Parathyroid adenoma (tissue), 2 donors: ENCODE results near the gene PAX8.

ENCODE experiments used
- H2AFZ ChIP-seq: fragments of 300-600 bp; sonication (generic); one replicate; pipeline ENCODE4 v1.7.0; 2017; ENCODE audit warnings: antibody characterized with exemption, mild to moderate bottlenecking
- H3K27ac ChIP-seq: fragments of 300-600 bp; sonication (generic); one replicate; pipeline ENCODE4 v1.7.0; 2017
- H3K27me3 ChIP-seq: fragments of 300-600 bp; sonication (generic); one replicate; pipeline ENCODE4 v1.7.0; 2017; ENCODE audit warnings: low read length; ENCODE audit not compliant: control insufficient read depth, insufficient read depth
- H3K36me3 ChIP-seq: fragments of 300-600 bp; sonication (generic); one replicate; pipeline ENCODE4 v1.7.0; 2017; ENCODE audit warnings: low read length; ENCODE audit not compliant: control insufficient read depth, insufficient read depth
- H3K4me1 ChIP-seq: fragments of 300-600 bp; sonication (generic); one replicate; pipeline ENCODE4 v1.7.0; 2017; ENCODE audit warnings: control low read depth
- H3K4me2 ChIP-seq: fragments of 300-600 bp; sonication (generic); one replicate; pipeline ENCODE4 v1.7.0; 2017; ENCODE audit warnings: low read length
- H3K4me3 ChIP-seq: fragments of 300-600 bp; sonication (generic); one replicate; pipeline ENCODE4 v1.7.0; 2017; ENCODE audit warnings: low read depth, low read length
- H3K79me2 ChIP-seq: fragments of 300-600 bp; sonication (generic); one replicate; pipeline ENCODE4 v1.7.0; 2017; ENCODE audit warnings: control low read depth
- H3K9ac ChIP-seq: fragments of 300-600 bp; sonication (generic); one replicate; pipeline ENCODE4 v1.7.0; 2017; ENCODE audit warnings: mild to moderate bottlenecking
- H3K9me3 ChIP-seq: fragments of 300-600 bp; sonication (generic); one replicate; pipeline ENCODE4 v1.7.0; 2017; ENCODE audit warnings: low read length; ENCODE audit not compliant: control insufficient read depth
- CTCF ChIP-seq: fragments of 300-600 bp; sonication (generic); IDR thresholded peaks from one replicate; pipeline ENCODE4 v1.7.0; 2017; ENCODE audit warnings: antibody characterized with exemption, mild to moderate bottlenecking
- donor health status: primary hyperparathyroidism.

PAX8 gene

GRCh38 chr2:113252047-113252590 is 26.6 kb downstream of the PAX8 start:
- Histone ChIP-seq H3K27me3 (no peaks in the 10 kb centered on the region), H3K9me3 (no peaks in the 10 kb centered on the region), H3K4me1 (no peaks in the 10 kb centered on the region), H2AFZ (no peak overlapping the region), H3K36me3 (no peaks in the 10 kb centered on the region), H3K4me3 (no peak overlapping the region), H3K79me2 (peaks cover 4% of the 10 kb centered on the region), H3K27ac (no peak overlapping the region), H3K9ac (no peak overlapping the region), H3K4me2 (no peak overlapping the region)
- no peak for TF ChIP-seq CTCF

GRCh38 chr2:113251118-113251517 is 27.6 kb downstream of the PAX8 start:
- Histone ChIP-seq H3K79me2 (peaks cover 7% of the 10 kb centered on the region), H3K4me3 (no peak overlapping the region), H3K4me1 (no peaks in the 10 kb centered on the region), H3K9ac (no peak overlapping the region), H2AFZ (no peak overlapping the region), H3K9me3 (no peaks in the 10 kb centered on the region), H3K36me3 (no peaks in the 10 kb centered on the region), H3K4me2 (no peak overlapping the region), H3K27ac (no peak overlapping the region), H3K27me3 (no peaks in the 10 kb centered on the region)
- TF ChIP-seq CTCF, result no peak

- Histone ChIP-seq H3K79me2 (peaks cover 7% of the 10 kb centered on the region), H3K9me3 (no peaks in the 10 kb centered on the region), H3K9ac (no peak overlapping the region), H3K4me1 (peaks cover 5% of the 10 kb centered on the region), H3K27ac (no peak overlapping the region), H3K36me3 (no peaks in the 10 kb centered on the region), H3K27me3 (no peaks in the 10 kb centered on the region), H3K4me2 (no peak overlapping the region), H3K4me3 (no peak overlapping the region), H2AFZ (no peak overlapping the region)
- TF ChIP-seq CTCF, result peak; percentile 79
Measured at GRCh38 chr2:113248997-113249770, 29.5 kb downstream of the PAX8 start.

- Histone ChIP-seq H3K4me3 (no peak overlapping the region), H3K27me3 (no peaks in the 10 kb centered on the region), H3K36me3 (no peaks in the 10 kb centered on the region), H3K27ac (no peak overlapping the region), H3K9ac (no peak overlapping the region), H3K79me2 (peaks cover 10% of the 10 kb centered on the region), H2AFZ (no peak overlapping the region), H3K4me2 (no peak overlapping the region), H3K4me1 (peaks cover 5% of the 10 kb centered on the region), H3K9me3 (no peaks in the 10 kb centered on the region)
- TF ChIP-seq CTCF, result no peak
Measured at GRCh38 chr2:113246606-113247005, 32.1 kb downstream of the PAX8 start.

- no peak overlapping the region for H3K27ac ChIP-seq
- no peak overlapping the region for H3K9ac ChIP-seq
Measured at GRCh38 chr2:113245276-113245711, 33.4 kb downstream of the PAX8 start.

More at GRCh38 chr2:113245276-113245711, 33.4 kb downstream of the PAX8 start:
- Histone ChIP-seq H3K9me3 (no peaks in the 10 kb centered on the region), H3K36me3 (no peaks in the 10 kb centered on the region), H3K79me2 (peaks cover 10% of the 10 kb centered on the region), H3K4me1 (peaks cover 15% of the 10 kb centered on the region), H3K4me3 (no peak overlapping the region), H3K27me3 (no peaks in the 10 kb centered on the region), H3K4me2 (no peak overlapping the region), H2AFZ (no peak overlapping the region)
- TF ChIP-seq CTCF, result no peak
